HL-60/S4 treated with phorbol 12-myristate 13-acetate at 8.2 ng/mL for 4 days and 3 days (cell line): ENCODE data around the gene MYL5.
"Not testable (repeated sequence)": the region's sequence is repeated elsewhere in the genome, so short reads cannot be mapped to it uniquely, and the experiment has no call there.

Source experiments
- in situ Hi-C: fragments of 300-500 bp; cut with MboI; formaldehyde crosslinking; loops from 2 replicates; pipeline ENCODE4 v1.15.0; 2022; ENCODE audit warnings: low sequenced_read_pairs

MYL5 gene

DNA sequence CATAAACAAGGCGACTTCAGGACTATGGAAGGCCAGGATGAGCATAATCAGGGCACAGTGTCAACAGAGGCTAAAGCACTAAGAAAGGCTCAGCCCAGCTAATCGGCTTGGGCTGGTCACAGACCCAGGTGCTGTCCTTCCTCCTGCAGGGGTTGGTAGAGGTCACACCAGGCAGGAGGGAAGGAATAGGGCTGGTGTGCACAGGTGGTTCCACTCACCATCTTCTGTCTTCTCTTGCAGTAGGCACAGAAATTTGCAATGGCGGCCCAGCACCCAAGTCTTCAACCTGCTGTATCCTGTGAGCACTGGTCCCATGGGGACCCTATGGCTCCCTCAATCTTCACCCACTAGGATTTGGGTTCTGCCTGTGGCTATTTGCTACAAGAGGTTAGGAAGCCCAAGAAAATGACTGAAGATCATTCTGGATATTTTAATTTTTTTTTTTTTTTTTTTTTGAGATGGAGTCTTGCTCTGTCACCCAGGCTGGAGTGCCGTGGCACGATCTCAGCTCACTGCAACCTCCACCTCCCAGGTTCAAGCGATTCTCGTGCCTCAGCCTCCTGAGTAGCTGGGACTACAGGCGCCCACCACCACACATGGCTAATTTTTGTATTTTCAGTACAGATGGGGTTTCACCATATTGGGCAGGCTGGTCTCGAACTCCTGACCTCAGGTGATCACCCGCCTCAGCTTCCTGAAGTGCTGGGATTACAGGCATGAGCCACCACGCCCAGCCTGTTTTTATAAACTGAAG is 4.4 kb upstream of the MYL5 start:
- in situ Hi-C loops = not testable (repeated sequence)

DNA sequence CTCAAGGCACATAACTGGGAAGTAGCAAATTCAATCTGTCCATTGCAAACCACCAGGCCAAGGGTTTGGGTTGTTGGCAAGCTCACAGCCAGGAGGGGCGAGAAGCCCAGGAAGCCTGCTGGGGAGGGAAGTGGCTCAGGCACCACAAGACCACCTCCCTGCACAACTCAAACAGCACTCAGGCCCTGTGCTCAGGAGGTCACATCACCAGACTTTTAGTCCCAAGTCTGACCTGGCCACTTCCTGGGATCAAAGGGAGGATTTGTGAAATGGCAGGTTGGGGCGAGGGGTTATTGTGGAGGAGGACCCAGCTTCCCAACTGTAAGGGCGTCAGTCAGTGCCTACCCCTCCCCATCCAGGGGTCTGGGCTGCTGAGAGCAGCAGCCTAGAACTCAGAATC is 2.6 kb upstream of the MYL5 start:
- in situ Hi-C loops = no loop called here

GRCh38 chr4:673349-674091 is 822 bp upstream of the MYL5 start:
- in situ Hi-C loops = no loop called here

GRCh38 chr4:675036-675882 is 917 bp downstream of the MYL5 start:
- in situ Hi-C loops = no loop called here

DNA sequence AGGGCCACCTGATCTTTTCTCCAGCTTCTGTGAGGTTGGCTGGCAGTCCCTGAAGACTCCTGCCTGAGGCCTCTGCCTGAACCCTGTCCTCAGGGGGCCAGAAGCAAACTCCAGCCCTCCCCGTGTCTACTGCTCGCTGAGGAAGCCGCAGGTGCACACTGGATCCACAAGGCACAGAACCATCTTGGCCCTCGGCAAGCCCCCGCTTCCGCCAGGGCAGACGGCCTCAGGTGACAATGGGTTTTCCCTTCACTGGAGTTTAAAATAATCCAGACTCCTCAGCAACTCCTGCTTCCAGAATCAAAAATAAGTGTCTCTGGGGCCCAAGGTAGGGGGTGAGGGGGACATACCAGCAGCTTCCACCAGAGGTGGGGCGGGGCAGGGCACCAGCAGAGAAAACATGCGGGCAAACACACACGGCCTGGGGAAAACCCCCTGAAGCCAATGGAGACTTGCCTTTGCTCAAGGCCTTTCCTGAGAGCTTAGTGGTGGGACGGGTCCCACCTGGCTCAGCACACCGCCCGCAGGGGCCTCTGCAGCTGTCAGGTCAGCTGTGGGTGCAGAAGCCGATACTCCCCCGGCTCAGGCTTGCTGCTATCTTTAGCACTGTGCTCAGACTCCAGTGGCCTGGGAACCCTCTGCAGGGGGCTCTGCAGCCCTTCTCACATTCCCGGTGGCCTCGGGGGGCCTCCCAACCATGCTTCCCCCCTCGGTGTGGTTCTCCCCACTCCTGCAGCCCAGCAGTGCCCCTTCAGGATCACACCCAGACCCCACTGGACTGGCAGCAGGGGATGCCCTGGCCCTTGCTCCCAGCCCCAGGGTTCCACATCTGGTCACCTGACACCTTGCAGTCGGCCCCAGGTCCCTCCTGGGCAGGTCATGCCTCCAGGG is 1.9 kb downstream of the MYL5 start:
- in situ Hi-C loops = no loop called here

- in situ Hi-C loops = no loop called here
Observed at GRCh38 chr4:676871-677235, 2.5 kb downstream of the MYL5 start.

DNA sequence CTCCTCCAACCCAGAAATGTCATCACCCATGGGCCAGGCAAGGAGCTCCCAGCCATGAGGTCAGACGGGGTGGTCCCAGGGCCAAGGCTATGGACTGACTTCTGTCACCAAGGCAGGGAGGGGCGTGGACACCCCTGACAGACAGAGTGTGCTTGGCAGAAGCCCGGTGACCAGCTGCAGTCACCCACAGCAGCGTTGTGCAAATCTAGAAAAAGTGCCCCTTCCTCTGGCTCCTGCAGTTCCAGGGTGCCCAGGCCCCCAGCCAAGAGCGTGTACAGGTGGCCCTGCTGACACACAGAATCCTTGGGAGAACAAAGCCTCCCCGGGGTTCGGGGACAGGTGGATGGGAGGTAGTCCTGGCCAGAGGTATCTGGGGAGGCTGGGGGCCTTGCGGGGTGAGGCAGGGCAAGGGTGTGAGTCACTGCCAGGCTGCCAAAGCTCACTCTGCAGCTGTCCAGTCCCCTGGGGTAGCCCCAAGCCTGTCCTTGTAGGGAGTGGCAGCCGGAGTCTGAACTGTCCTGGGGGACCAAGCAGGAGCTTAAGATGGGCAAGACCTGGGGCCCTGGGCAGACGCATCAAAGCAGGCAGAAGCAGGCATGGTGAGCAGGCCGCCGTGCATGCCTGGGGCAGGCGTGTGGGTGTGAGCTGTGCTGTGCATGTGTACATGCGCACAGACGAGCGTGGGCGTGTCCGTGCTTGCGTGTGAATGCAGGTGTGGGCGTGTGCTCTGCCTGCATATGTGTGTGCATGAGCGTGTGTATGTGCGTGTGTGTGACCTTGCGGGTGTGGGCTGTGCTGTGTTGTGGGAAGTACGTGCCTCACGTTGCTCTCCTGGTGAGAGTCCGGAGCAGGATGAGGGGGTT is 3.3 kb downstream of the MYL5 start:
- in situ Hi-C loops = no loop called here

GRCh38 chr4:678331-679103 is 4.2 kb downstream of the MYL5 start:
- in situ Hi-C loops = no loop called here

- in situ Hi-C loops = no loop called here
Observed at GRCh38 chr4:679104-679481, 4.8 kb downstream of the MYL5 start.

DNA sequence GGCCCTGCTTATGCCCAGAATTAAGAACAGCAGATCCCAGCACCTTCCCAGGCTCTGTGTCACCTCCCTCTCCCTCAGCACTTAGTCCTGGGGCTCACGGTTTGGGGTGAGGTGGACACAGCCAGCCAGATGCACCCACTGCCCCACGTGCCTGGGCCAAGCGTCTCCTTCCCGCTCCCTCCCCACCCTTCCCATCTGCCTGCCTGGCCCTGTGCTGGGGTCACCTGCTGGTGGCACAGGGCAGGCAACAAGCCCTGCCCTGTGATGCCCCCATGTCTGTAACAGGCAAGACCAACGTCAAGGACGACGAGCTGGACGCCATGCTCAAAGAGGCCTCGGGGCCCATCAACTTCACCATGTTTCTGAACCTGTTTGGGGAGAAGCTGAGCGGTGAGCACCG is 5.3 kb downstream of the MYL5 start:
- in situ Hi-C loops = no loop called here

GRCh38 chr4:680091-680490 is 5.7 kb downstream of the MYL5 start:
- in situ Hi-C loops = no loop called here

DNA sequence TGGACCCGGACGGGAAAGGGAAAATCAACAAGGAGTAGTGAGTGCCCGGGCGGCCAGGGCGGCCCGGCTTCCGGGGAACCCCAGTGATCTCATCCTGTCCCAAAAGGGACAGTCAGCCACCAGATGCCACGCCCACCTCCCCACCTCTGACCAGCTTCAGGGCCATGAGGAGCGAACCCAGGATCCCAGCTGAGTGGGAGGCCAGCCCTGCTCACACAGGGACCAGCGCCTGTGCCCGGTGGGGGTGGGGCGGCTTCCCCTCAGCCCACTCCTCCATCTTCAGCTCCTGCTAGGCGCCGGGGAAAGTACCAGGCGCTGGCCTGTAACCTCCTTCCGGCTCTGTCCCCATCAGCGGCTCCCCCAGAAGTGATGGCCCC is 6.2 kb downstream of the MYL5 start:
- in situ Hi-C loops = no loop called here

DNA sequence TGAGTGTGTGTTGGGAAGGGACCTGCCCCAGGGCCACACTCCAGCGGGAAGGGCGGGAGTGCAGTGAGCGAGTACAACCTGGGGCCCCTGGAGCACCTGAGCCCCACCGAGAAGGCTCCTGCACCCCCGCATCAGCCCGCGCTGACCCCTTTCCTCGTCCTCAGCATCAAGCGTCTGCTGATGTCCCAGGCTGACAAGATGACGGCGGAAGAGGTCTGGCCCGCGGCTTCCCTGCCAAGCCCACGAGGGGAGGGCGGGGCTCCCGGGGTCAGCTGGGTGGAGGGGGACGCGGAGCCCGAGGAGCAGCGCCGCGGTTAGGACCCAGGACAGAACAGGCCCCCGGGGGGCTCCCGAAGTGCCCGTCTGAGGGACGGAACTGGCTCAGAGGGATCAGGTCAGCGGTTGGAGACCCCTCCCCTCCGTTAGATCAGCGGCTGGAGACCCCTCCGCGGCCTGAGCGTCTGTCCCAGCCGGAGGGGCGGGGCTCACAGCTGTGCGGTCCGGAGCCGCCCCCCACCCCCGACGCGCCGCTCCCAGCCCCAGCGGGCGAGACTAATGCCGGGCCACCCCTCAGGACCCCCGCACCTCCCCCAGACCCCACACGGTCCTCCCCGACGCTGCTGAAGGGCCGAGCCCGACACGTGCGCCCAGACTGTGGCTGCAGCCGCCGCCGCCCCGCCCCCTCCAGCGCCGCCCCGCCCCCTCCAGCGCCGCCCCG is 6.7 kb downstream of the MYL5 start:
- in situ Hi-C loops = no loop called here

DNA sequence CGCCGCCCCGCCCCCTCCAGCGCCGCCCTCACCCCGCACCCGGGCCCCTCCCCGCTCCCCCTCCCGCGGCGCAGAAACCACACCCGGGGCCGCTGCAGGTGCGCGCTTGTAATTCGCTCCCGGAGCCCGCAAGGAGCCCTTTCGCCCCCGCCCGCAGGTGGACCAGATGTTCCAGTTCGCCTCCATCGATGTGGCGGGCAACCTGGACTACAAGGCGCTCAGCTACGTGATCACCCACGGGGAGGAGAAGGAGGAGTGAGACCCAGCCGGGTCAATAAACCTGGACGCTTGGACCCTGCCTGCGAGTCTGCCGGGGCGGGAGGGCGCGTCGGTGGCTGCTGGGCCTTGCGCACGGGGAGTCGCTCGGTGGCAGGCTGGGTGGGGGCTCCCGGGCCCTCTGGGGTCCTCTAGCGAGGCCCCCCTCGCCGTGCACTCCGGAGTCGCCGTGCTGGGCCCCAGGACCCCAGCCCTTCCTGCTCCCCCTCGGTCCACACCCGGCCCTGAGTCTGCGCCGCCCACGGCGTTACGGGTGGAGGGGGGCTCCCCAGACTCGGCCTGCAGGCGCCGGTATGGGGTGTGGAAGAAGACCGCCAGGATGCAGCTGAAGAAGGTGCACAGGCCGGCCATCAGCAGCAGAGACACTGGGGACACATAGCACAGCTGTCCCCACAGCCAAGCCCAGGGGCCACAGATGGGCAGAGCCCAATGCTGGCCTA is 7.6 kb downstream of the MYL5 start:
- in situ Hi-C loops = no loop called here

DNA sequence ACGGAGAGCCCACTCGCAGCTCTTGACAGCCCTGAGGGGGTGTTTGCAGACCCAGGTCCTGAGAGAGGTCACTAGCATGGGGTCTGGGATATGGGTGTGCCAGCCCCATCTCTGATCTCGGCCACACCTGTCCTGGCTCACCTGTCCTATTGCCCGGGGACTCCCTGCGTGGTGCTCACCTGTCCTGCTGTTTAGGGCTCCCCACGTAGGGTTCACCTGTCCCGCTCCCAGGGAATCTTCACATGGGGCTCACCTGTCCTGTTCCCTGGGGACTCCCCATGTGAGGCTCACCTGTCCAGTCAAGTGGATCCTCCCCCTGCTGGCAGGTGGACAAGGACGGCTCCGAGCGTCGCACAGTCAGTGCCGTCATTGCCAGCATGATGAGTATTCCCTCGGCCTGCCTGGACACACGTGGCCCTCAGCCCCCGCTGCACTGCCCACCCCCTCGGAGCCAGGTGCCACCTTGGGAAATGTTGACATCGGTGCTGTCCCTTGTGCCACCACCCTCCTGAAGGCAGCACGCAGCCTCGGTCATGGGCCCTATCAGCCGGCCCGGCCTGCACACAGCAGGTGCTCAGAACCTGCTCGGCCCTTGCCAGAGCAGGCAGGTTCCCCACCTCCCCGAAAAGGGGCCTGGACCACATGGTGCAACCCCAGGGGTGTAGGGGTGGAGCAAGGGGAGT is 8.3 kb downstream of the MYL5 start:
- in situ Hi-C loops = no loop called here

DNA sequence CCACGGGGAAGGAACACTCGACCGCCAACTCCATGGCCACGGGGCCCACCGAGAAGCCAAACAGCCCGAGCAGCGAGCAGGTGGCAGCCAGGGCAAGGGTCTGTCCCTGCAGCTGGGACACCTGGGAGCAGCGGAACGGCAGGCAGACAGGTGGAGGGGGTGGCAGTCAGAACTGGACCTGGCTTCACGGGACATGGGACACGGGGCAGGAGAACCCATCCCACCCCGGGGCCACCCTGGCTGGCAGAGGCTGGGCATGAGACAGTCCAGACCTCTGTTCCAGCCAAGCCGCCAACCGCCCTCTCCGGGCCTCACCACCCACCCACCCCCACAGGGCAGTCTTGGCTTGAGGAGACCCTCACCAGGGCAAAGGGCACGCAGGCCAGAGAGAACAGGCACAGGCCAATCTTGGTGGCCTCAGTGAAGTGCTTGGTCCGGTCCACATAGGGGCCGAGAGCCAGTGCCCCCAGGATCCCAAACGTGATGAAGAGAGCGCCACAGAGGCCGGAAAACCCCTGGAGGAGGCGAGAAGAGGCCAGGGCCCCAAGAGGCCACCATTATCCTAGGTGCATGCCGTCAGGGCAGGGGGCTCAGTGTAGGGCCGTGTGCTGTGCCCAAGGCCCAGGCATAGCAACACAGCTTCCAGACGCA is 9.0 kb downstream of the MYL5 start:
- in situ Hi-C loops = no loop called here
